Esophagus muscularis mucosa (tissue), 3 donors: Measurements from ENCODE around the gene ERGIC1.

Source experiments
- CTCF ChIP-seq, 3 experiments: fragments of 200-600 bp in 2 of 3; fragments of 450-650 bp in 1 of 3; sonication (generic) in 2 of 3; IDR thresholded peaks; one replicate each; pipeline ENCODE4 v1.5.1; 2017 to 2019; ENCODE audit warnings: antibody characterized with exemption in 3 of 3, mild to moderate bottlenecking in 2 of 3, moderate library complexity in 1 of 3
- POLR2A ChIP-seq: fragments of 450-650 bp; IDR thresholded peaks from one replicate; pipeline ENCODE4 v1.6.1; 2017; ENCODE audit warnings: antibody characterized with exemption, moderate library complexity, mild to moderate bottlenecking, low read depth

- TF ChIP-seq POLR2A (no peak), CTCF (IDR thresholded peaks at IDR 0.05) (no peak)
Measured at GRCh38 chr5:172904643-172905345, 70.7 kb downstream of the ERGIC1 start.
